AG09319 (cell line): ENCODE measurements around the gene SUPT20H.
A peak's percentile ranks its signal among the peaks of the same experiment; 100 is the strongest.

Experiments used
- DNase-seq: peaks from one replicate; pipeline ENCODE4 v3.0.0-alpha.2; 2010; ENCODE audit warnings: low read depth; ENCODE audit errors: extremely low read depth
- CTCF ChIP-seq: IDR thresholded peaks from 2 replicates; pipeline ENCODE4 v1.5.1; 2011; ENCODE audit warnings: low read depth, mild to moderate bottlenecking, inconsistent platforms, low read length, moderate library complexity

The SUPT20H gene

GRCh38 chr13:36981156-36981743 lies 78.2 kb downstream of the SUPT20H start:
- DNase-seq = peak; percentile 24
- peak; percentile 47 for TF ChIP-seq CTCF

GRCh38 chr13:36979361-36980050 lies 80.0 kb downstream of the SUPT20H start:
- TF ChIP-seq CTCF = no peak
- DNase-seq = peak; percentile 23

GRCh38 chr13:36975172-36975571 lies 84.3 kb downstream of the SUPT20H start:
- no peak for TF ChIP-seq CTCF
- no peak for DNase-seq

- TF ChIP-seq CTCF = no peak
- DNase-seq = no peak
These were observed 85.7 kb downstream of the SUPT20H start for GRCh38 chr13:36973621-36974295.

DNA sequence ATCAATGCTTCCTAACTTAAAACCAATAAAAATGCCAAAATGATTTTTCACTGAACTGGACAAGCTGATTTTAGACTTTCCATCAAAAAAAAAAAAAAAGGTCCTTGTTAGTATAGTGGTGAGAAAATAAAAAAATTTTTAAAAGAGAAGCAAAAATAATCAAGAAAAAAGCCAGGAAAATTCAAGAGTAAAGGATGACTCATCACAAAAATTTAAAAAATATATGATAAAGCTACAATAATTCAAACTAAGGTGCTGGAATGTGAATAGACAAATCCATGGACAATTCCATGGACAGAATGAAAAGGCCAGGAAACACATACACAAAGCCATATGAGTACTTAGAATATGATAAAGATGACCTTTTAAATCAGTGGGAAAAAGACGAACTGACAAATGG lies 86.5 kb downstream of the SUPT20H start:
- DNase-seq = no peak
- no peak for TF ChIP-seq CTCF

- TF ChIP-seq CTCF = no peak
- DNase-seq = no peak
These were observed 93.1 kb downstream of the SUPT20H start for GRCh38 chr13:36966404-36966803.

- no peak for TF ChIP-seq CTCF
- peak; percentile 14 for DNase-seq
These were observed 93.7 kb downstream of the SUPT20H start for GRCh38 chr13:36965767-36966166.
